HepG2 (cell line): ENCODE measurements around the gene P2RX3. TPM values are rescaled to one million over a fixed set of nuclear protein-coding genes. Genes with fewer than 3 reads are reported as not detected.

Experiments used
- ARHGAP35 ChIP-seq: sonication (generic); formaldehyde crosslinking; IDR thresholded peaks from 2 replicates; pipeline ENCODE4 v1.9.0; 2022; ENCODE audit warnings: mild to moderate bottlenecking, inconsistent platforms, moderate library complexity, missing genetic modification reagents, borderline replicate concordance
- FOXO1 ChIP-seq: sonication (generic); formaldehyde crosslinking; IDR thresholded peaks from 2 replicates; pipeline ENCODE4 v1.4.0; 2020; ENCODE audit warnings: missing genetic modification reagents
- GTF3A ChIP-seq: sonication (generic); formaldehyde crosslinking; conservative IDR thresholded peaks from 2 replicates; pipeline ENCODE4 v1.4.0; 2020; ENCODE audit warnings: mild to moderate bottlenecking, missing genetic modification reagents
- HIVEP1 ChIP-seq: sonication (generic); formaldehyde crosslinking; IDR thresholded peaks from 2 replicates; pipeline ENCODE4 v1.4.0; 2020; ENCODE audit warnings: mild to moderate bottlenecking, missing genetic modification reagents
- KDM6A ChIP-seq: IDR thresholded peaks from 2 replicates; pipeline ENCODE4 v1.6.1; 2016; ENCODE audit warnings: low read depth
- SKI ChIP-seq: fragments of 450-650 bp; IDR thresholded peaks from one replicate; pipeline ENCODE4 v1.6.1; 2018; ENCODE audit warnings: mild to moderate bottlenecking; ENCODE audit not compliant: partially characterized antibody
- SSRP1 ChIP-seq: IDR thresholded peaks from 2 replicates; pipeline ENCODE4 v1.6.1; 2016; ENCODE audit warnings: control low read depth
- ZBTB38 ChIP-seq: sonication (generic); formaldehyde crosslinking; IDR thresholded peaks from 2 replicates; pipeline ENCODE4 v1.5.1; 2020; ENCODE audit warnings: mild to moderate bottlenecking, missing genetic modification reagents
- ZMYM3 ChIP-seq: sonication (generic); formaldehyde crosslinking; IDR thresholded peaks from 2 replicates; pipeline ENCODE4 v1.5.1; 2020; ENCODE audit warnings: mild to moderate bottlenecking, missing genetic modification reagents
- ZNF644 ChIP-seq: IDR thresholded peaks from 2 replicates; pipeline ENCODE4 v1.6.1; 2016; ENCODE audit warnings: low read depth
- ZNF713 ChIP-seq: sonication (generic); formaldehyde crosslinking; IDR thresholded peaks from 2 replicates; pipeline ENCODE4 v1.4.0; 2020; ENCODE audit warnings: mild to moderate bottlenecking, missing genetic modification reagents
- polyA plus RNA-seq, 8 experiments: library from polyadenylated mRNA; depleted of rRNA in 3 of 8; stranded (reverse) in 7 of 8; unstranded in 1 of 8; fragments of >200 nt; fragmentation: Illumina TruSeq in 4 of 8; extraction: Trizol in 4 of 8; gene quantifications; 2 replicates each; pipeline versions ENCODE4 v1.2.1 to v1.2.3, GENCODE V29; 2011 to 2016; ENCODE audit warnings: low read depth in 4 of 8, missing spikeins in 1 of 8, mixed read lengths in 1 of 8; ENCODE audit not compliant: insufficient read depth in 1 of 8
- total RNA-seq, 5 experiments: library from RNA; depleted of rRNA; stranded (reverse); fragments of >200 nt; fragmentation: Illumina TruSeq; extraction: Trizol; gene quantifications; 2 replicates each; pipeline ENCODE4 v1.2.3, GENCODE V29; 2016; ENCODE audit warnings: low read depth in 1 of 5
- TF ChIP-seq, protein P1 (sequence below): sonication (generic); formaldehyde crosslinking; IDR thresholded peaks from 2 replicates; pipeline ENCODE4 v1.4.0; 2020; ENCODE audit warnings: mild to moderate bottlenecking, missing genetic modification reagents
- TF ChIP-seq, protein P2 (sequence below): sonication (generic); formaldehyde crosslinking; IDR thresholded peaks from 2 replicates; pipeline ENCODE4 v1.5.1; 2020; ENCODE audit warnings: missing genetic modification reagents, mild to moderate bottlenecking, borderline replicate concordance
- TF ChIP-seq, protein P3 (sequence below): sonication (generic); formaldehyde crosslinking; IDR thresholded peaks from 2 replicates; pipeline ENCODE4 v1.5.1; 2020; ENCODE audit warnings: mild to moderate bottlenecking, missing genetic modification reagents, borderline replicate concordance
- TF ChIP-seq, protein P4 (sequence below): sonication (generic); formaldehyde crosslinking; IDR thresholded peaks from 2 replicates; pipeline ENCODE4 v1.8.0; 2022; ENCODE audit warnings: mild to moderate bottlenecking, missing genetic modification reagents; ENCODE audit not compliant: insufficient replicate concordance
- TF ChIP-seq, protein P5 (sequence below): sonication (generic); formaldehyde crosslinking; conservative IDR thresholded peaks from 2 replicates; pipeline ENCODE4 v1.8.1; 2023; ENCODE audit warnings: missing genetic modification reagents
- TF ChIP-seq, protein P6 (sequence below): IDR thresholded peaks from 2 replicates; pipeline ENCODE4 v1.6.1; 2016; ENCODE audit warnings: low read depth, control low read depth

The P2RX3 gene
- total and polyA plus RNA-seq, 2 of the 13 experiments (the other 11 are each of a cell fraction or from before 2014, with no cell fraction given), result 0.08 TPM; not detected in 1

DNA sequence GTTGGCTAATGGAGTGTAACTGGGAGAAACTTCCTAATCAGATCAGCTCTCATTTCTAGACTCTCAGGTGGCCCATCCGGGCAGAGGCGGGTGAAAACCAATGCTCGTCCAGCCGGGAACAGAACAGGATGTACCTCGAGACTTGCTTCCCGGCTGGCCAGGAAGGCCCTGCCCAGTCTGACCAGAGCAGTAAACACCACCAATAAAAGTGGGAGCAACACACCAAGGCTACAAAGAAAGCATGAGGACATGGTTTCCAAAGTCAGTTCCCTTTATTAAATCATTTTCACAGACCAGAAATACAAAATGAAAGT lies 12.5 kb upstream of the P2RX3 start (continued):
- TF ChIP-seq, protein P1, sequence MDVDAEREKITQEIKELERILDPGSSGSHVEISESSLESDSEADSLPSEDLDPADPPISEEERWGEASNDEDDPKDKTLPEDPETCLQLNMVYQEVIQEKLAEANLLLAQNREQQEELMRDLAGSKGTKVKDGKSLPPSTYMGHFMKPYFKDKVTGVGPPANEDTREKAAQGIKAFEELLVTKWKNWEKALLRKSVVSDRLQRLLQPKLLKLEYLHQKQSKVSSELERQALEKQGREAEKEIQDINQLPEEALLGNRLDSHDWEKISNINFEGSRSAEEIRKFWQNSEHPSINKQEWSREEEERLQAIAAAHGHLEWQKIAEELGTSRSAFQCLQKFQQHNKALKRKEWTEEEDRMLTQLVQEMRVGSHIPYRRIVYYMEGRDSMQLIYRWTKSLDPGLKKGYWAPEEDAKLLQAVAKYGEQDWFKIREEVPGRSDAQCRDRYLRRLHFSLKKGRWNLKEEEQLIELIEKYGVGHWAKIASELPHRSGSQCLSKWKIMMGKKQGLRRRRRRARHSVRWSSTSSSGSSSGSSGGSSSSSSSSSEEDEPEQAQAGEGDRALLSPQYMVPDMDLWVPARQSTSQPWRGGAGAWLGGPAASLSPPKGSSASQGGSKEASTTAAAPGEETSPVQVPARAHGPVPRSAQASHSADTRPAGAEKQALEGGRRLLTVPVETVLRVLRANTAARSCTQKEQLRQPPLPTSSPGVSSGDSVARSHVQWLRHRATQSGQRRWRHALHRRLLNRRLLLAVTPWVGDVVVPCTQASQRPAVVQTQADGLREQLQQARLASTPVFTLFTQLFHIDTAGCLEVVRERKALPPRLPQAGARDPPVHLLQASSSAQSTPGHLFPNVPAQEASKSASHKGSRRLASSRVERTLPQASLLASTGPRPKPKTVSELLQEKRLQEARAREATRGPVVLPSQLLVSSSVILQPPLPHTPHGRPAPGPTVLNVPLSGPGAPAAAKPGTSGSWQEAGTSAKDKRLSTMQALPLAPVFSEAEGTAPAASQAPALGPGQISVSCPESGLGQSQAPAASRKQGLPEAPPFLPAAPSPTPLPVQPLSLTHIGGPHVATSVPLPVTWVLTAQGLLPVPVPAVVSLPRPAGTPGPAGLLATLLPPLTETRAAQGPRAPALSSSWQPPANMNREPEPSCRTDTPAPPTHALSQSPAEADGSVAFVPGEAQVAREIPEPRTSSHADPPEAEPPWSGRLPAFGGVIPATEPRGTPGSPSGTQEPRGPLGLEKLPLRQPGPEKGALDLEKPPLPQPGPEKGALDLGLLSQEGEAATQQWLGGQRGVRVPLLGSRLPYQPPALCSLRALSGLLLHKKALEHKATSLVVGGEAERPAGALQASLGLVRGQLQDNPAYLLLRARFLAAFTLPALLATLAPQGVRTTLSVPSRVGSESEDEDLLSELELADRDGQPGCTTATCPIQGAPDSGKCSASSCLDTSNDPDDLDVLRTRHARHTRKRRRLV (CRISPR knock-in tag), result no peak
- TF ChIP-seq, protein P2, sequence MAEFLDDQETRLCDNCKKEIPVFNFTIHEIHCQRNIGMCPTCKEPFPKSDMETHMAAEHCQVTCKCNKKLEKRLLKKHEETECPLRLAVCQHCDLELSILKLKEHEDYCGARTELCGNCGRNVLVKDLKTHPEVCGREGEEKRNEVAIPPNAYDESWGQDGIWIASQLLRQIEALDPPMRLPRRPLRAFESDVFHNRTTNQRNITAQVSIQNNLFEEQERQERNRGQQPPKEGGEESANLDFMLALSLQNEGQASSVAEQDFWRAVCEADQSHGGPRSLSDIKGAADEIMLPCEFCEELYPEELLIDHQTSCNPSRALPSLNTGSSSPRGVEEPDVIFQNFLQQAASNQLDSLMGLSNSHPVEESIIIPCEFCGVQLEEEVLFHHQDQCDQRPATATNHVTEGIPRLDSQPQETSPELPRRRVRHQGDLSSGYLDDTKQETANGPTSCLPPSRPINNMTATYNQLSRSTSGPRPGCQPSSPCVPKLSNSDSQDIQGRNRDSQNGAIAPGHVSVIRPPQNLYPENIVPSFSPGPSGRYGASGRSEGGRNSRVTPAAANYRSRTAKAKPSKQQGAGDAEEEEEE, result no peak
- TF ChIP-seq ARHGAP35 (no peak), KDM6A (CRISPR knock-in tag) (no peak), ZBTB38 (peak; percentile 35; the same call in 1 of the 2 replicates), FOXO1 (CRISPR knock-in tag) (no peak), SKI (no peak), SSRP1 (no peak), GTF3A (CRISPR knock-in tag) (no peak), ZNF644 (CRISPR knock-in tag) (no peak), ZMYM3 (CRISPR knock-in tag) (no peak), HIVEP1 (CRISPR knock-in tag) (no peak), ZNF713 (CRISPR knock-in tag) (no peak)
- TF ChIP-seq, protein P3, sequence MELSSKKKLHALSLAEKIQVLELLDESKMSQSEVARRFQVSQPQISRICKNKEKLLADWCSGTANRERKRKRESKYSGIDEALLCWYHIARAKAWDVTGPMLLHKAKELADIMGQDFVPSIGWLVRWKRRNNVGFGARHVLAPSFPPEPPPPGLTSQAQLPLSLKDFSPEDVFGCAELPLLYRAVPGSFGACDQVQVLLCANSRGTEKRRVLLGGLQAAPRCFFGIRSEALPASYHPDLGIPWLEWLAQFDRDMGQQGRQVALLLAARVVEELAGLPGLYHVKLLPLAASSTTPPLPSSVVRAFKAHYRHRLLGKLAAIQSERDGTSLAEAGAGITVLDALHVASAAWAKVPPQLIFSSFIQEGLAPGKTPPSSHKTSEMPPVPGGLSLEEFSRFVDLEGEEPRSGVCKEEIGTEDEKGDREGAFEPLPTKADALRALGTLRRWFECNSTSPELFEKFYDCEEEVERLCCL (CRISPR knock-in tag), result no peak
- TF ChIP-seq, protein P4, sequence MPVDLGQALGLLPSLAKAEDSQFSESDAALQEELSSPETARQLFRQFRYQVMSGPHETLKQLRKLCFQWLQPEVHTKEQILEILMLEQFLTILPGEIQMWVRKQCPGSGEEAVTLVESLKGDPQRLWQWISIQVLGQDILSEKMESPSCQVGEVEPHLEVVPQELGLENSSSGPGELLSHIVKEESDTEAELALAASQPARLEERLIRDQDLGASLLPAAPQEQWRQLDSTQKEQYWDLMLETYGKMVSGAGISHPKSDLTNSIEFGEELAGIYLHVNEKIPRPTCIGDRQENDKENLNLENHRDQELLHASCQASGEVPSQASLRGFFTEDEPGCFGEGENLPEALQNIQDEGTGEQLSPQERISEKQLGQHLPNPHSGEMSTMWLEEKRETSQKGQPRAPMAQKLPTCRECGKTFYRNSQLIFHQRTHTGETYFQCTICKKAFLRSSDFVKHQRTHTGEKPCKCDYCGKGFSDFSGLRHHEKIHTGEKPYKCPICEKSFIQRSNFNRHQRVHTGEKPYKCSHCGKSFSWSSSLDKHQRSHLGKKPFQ (CRISPR knock-in tag), result no peak
- TF ChIP-seq, protein P5, sequence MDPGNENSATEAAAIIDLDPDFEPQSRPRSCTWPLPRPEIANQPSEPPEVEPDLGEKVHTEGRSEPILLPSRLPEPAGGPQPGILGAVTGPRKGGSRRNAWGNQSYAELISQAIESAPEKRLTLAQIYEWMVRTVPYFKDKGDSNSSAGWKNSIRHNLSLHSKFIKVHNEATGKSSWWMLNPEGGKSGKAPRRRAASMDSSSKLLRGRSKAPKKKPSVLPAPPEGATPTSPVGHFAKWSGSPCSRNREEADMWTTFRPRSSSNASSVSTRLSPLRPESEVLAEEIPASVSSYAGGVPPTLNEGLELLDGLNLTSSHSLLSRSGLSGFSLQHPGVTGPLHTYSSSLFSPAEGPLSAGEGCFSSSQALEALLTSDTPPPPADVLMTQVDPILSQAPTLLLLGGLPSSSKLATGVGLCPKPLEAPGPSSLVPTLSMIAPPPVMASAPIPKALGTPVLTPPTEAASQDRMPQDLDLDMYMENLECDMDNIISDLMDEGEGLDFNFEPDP, result no peak
- TF ChIP-seq, protein P6, sequence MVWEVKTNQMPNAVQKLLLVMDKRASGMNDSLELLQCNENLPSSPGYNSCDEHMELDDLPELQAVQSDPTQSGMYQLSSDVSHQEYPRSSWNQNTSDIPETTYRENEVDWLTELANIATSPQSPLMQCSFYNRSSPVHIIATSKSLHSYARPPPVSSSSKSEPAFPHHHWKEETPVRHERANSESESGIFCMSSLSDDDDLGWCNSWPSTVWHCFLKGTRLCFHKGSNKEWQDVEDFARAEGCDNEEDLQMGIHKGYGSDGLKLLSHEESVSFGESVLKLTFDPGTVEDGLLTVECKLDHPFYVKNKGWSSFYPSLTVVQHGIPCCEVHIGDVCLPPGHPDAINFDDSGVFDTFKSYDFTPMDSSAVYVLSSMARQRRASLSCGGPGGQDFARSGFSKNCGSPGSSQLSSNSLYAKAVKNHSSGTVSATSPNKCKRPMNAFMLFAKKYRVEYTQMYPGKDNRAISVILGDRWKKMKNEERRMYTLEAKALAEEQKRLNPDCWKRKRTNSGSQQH, result no peak
